Activated naive CD8-positive, alpha-beta T cell treated with anti-CD3 and anti-CD28 coated beads, Interleukin-2, amount 50 U/mL, for 24 hours (primary cell): ENCODE measurements around the gene CREB3.

Source experiments
- ATAC-seq: fragments of 150-1000 bp; cut with Tn5 transposase; one replicate; pipeline ENCODE4 v1.10.0; 2021
- DNase-seq: peaks from one replicate; pipeline ENCODE4 v3.0.0; 2021
- H3K27ac Mint-ChIP-seq: one replicate; pipeline ENCODE4 v1.8.0; 2021; ENCODE audit warnings: mild to moderate bottlenecking, mixed read lengths
- H3K27me3 Mint-ChIP-seq: one replicate; pipeline ENCODE4 v1.8.0; 2021; ENCODE audit warnings: mixed read lengths
- H3K36me3 Mint-ChIP-seq: one replicate; pipeline ENCODE4 v1.8.0; 2021; ENCODE audit warnings: low read depth, mixed read lengths
- H3K4me1 Mint-ChIP-seq: one replicate; pipeline ENCODE4 v1.8.0; 2021; ENCODE audit warnings: mixed read lengths
- H3K4me3 Mint-ChIP-seq: one replicate; pipeline ENCODE4 v1.8.0; 2021; ENCODE audit warnings: mild to moderate bottlenecking, moderate library complexity, mixed read lengths
- H3K9me3 Mint-ChIP-seq: one replicate; pipeline ENCODE4 v1.8.0; 2021; ENCODE audit warnings: mixed read lengths

The CREB3 gene

GRCh38 chr9:35783418-35783817 is 51.0 kb downstream of the CREB3 start:
- Mint-ChIP-seq H3K4me1 (no peaks in the 10 kb centered on the region), H3K27ac (no peak overlapping the region), H3K36me3 (peaks cover 32% of the 10 kb centered on the region), H3K27me3 (no peaks in the 10 kb centered on the region), H3K4me3 (no peak overlapping the region), H3K9me3 (peaks cover 4% of the 10 kb centered on the region)
- ATAC-seq (no peak), DNase-seq (no peak)
